ENCODE measurements around the gene CPS1.

Gene CPS1

DNA sequence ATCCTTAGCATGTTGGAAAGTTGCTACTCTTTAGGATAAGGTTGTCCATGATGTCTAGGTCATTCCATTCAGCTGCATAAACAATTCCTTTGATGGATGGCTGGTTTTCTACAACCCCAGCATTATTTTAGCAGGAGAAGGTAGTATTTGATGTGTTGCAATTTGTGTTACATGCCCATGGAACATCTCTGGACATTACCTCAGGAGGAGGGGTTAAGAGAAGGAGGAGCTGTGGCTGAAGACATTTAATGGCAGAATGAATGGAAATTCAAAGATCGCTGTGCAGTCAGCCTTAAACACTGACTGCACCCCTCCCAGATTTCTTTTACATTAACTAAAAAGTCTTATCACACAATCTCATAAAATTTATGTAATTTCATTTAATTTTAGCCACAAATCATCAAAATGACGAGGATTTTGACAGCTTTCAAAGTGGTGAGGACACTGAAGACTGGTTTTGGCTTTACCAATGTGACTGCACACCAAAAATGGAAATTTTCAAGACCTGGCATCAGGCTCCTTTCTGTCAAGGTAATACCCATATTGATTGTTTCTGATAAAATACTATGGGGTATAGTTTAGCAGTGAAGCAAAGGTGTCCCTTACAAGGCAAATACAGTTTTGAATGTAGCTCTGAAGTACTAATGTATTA is at the start of gene CPS1:
Gene CPS1 (plus strand): TSS at position 271 of the 652 bp plus-strand sequence. CDS start 135 bp downstream, at position 406.
- no peak within 1 kb of the TSS for H3K4me2 ChIP-seq
- 0 out of 2 replicates have a peak, but pooled peaks cover 4% of the 10 kb centered on the region for H3K4me1 ChIP-seq
- H3K36me3 ChIP-seq = no peaks in the 10 kb centered on the region
- H3K9me3 ChIP-seq = no peaks in the 10 kb centered on the region
- no peak within 1 kb of the TSS for H3K27ac ChIP-seq
- H4K20me1 ChIP-seq = no peaks in the 10 kb centered on the region
- no peak for TF ChIP-seq Cebpa-rat (IDR thresholded peaks at IDR 0.05)
- no peak within 1 kb of the TSS for H3K9ac ChIP-seq
- no peaks in the 10 kb centered on the region for H3K27me3 ChIP-seq
- no peak within 1 kb of the TSS for H3K4me3 ChIP-seq

DNA sequence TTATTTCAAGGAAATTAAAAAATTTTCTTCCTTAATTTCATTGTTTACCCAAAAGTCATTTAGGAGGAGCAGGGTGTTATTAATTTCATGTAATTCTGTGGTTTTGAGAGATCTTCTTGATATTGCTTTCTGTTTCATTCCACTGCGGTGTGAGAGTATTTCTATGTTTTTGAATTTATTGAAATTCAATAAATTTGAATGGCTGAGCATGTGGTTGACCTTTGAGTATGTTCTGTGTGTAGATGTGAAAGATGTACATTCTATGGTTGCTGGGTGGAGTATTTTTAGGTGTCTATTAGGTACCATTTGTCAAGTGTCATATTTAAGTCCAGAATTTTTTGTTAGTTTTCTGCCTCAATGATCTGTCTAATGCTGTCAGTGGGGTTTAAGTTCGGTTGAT is 40.5 kb upstream of the CPS1 start:
- no peaks in the 10 kb centered on the region for H3K27me3 ChIP-seq
- H3K4me1 ChIP-seq = no peaks in the 10 kb centered on the region
- H4K20me1 ChIP-seq = no peaks in the 10 kb centered on the region
- no peaks in the 10 kb centered on the region for H3K36me3 ChIP-seq
- H3K4me3 ChIP-seq = no peak overlapping the region
- no peak for TF ChIP-seq Cebpa-rat (IDR thresholded peaks at IDR 0.05)
- 0 out of 2 replicates have a peak, but pooled peaks cover 3% of the 10 kb centered on the region for H3K9me3 ChIP-seq
- no peak overlapping the region for H3K4me2 ChIP-seq
- no peak overlapping the region for H3K9ac ChIP-seq
- H3K27ac ChIP-seq = no peak overlapping the region

DNA sequence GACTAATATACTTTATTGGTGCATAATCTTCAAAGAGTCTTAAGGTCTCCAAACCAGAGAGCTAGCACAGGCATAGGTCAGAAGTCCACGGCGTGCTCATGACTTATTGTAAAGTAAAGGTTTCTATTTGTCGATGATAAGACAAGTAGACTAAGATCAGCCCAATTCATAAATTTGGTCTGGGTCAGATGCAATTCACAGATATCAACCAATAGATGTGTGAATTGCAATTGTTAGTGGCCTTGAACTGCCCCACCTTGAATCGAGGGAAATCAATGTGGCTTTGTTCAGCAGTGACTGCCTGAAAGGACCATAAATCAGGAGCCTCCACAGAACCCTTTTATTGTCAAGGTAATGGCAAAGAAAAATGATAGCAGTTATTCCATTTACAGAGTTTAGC is 39.1 kb upstream of the CPS1 start:
- Histone ChIP-seq H3K27me3 (no peaks in the 10 kb centered on the region), H3K4me2 (no peak overlapping the region), H3K4me3 (no peak overlapping the region), H3K27ac (no peak overlapping the region), H4K20me1 (no peaks in the 10 kb centered on the region), H3K9ac (no peak overlapping the region), H3K9me3 (0 out of 2 replicates have a peak, but pooled peaks cover 3% of the 10 kb centered on the region), H3K4me1 (no peaks in the 10 kb centered on the region), H3K36me3 (no peaks in the 10 kb centered on the region)
- no peak for TF ChIP-seq Cebpa-rat (IDR thresholded peaks at IDR 0.05)

DNA sequence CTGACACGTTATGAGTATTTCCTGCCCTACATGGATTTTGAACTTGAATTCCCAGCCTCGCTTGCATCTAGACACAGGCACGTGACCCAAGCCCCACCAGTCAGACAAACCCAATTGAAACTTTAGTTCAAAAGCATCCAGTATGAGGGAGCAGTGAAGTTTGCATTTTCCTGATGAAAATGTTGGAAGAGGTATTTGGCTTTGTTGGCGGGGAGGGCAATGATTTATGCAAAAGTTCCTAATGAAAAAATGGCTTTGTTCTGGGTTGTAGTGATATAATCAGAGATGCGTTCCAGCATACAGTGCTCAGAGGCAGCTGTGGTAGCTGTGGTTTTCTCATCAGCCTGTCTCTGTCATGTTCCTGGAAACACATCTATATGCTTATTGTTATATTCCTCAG is 36.8 kb upstream of the CPS1 start:
- H3K4me3 ChIP-seq = no peak overlapping the region
- no peak overlapping the region for H3K9ac ChIP-seq
- H3K4me1 ChIP-seq = no peaks in the 10 kb centered on the region
- no peaks in the 10 kb centered on the region for H3K36me3 ChIP-seq
- no peaks in the 10 kb centered on the region for H3K27me3 ChIP-seq
- no peak overlapping the region for H3K27ac ChIP-seq
- no peak for TF ChIP-seq Cebpa-rat (IDR thresholded peaks at IDR 0.05)
- H3K9me3 ChIP-seq = no peaks in the 10 kb centered on the region
- no peak overlapping the region for H3K4me2 ChIP-seq
- no peaks in the 10 kb centered on the region for H4K20me1 ChIP-seq

DNA sequence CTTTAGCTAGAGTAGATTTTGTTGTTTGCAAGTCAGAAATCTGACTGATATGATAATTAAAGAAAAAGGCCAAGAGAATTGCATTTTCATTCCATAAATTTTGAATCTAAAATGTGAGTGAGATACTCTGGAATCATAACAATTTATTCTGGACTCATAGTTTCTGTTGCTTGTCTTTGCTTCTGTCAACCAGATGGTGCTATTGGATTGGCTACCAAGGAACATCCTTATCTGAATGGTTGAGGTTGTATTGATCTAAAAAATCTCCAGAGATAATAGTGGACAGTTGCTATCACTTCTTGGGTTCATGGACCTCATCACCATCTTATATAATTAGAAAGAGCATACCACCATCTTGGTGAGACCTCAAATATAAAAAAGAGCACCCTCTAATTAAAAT is 34.0 kb upstream of the CPS1 start:
- Histone ChIP-seq H3K27me3 (no peaks in the 10 kb centered on the region), H3K4me3 (no peak overlapping the region)
- TF ChIP-seq Cebpa-rat (IDR thresholded peaks at IDR 0.05) = no peak

DNA sequence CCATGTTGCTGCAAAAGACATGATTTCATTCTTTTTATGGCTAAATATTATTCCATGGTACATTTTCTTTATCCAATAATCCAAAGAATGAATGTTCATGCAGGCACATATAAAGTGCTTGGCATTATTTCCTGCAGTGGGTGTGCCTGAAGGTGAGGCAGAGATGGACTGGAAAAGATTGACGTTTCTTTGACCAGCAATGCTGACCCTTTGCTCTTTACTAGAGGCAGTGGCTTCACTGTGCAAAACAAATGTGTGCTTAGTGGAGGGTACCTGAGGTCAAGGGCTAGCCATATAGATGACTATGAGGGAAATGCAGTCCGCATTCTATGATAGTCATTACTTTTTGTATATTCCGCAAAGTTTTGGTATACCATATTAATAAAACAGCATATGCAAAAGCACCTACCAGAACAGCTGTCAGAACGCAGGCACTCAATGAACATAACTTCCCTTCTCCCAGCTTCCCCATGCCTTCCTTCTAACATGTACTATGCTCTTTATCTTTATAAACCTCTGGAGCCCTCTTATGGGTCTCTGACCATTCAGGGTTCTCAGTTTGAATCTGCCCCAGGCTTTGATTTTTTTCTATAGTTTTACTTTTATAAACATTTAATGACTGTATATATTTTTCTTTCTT is 32.6 kb upstream of the CPS1 start:
- Histone ChIP-seq H3K4me2 (no peak overlapping the region), H3K4me3 (no peak overlapping the region), H3K27me3 (no peaks in the 10 kb centered on the region), H3K27ac (no peak overlapping the region), H3K9me3 (no peaks in the 10 kb centered on the region), H4K20me1 (no peaks in the 10 kb centered on the region), H3K4me1 (no peaks in the 10 kb centered on the region), H3K36me3 (no peaks in the 10 kb centered on the region), H3K9ac (no peak overlapping the region)
- no peak for TF ChIP-seq Cebpa-rat (IDR thresholded peaks at IDR 0.05)

More for the DNA sequence above, 34.0 kb upstream of the CPS1 start:
- Histone ChIP-seq H4K20me1 (no peaks in the 10 kb centered on the region), H3K27ac (no peak overlapping the region), H3K4me2 (no peak overlapping the region), H3K9ac (no peak overlapping the region), H3K36me3 (no peaks in the 10 kb centered on the region), H3K4me1 (no peaks in the 10 kb centered on the region), H3K9me3 (no peaks in the 10 kb centered on the region)

DNA sequence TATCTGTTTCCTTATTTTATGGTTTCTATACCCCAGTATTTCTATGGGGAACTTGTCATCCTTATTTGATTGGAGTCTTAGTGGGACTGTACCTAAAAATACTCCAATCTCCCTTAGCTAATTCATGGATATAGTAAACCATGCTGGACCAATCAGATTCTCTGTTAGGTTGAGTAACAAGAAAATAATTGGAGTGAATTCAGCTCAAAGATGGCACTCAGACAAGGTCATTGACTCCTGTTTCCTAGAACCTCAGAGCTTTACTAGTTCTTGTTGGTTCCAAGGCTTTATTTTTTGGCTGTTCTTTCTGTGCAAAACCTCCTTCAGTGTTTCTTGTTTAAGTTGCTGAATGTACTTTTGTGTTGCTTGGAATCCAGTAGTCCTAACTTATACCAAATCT is 31.9 kb upstream of the CPS1 start:
- H3K9ac ChIP-seq = no peak overlapping the region
- no peak for TF ChIP-seq Cebpa-rat (IDR thresholded peaks at IDR 0.05)
- H3K4me2 ChIP-seq = no peak overlapping the region
- H3K36me3 ChIP-seq = no peaks in the 10 kb centered on the region
- no peaks in the 10 kb centered on the region for H4K20me1 ChIP-seq
- no peaks in the 10 kb centered on the region for H3K4me1 ChIP-seq
- no peaks in the 10 kb centered on the region for H3K27me3 ChIP-seq
- H3K9me3 ChIP-seq = no peaks in the 10 kb centered on the region
- no peak overlapping the region for H3K27ac ChIP-seq
- no peak overlapping the region for H3K4me3 ChIP-seq

DNA sequence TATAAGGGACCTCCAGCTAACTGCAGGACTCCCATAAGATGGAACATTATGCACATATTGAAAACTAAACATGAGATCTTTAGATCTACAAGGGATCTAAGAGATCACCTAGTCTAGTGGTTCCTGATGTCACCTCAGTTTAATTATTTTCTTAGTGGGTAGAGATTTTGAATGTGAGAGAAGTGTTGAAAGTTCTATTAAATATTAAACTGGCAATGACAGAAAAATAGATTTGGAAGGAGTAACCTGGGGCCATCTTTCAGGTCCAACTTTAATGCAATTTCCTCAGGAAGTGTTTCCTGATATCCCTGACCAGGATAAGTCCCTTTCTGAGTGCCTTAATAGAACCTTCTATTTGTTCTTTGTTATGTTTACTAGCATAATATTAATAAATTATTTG is 29.1 kb upstream of the CPS1 start:
- Histone ChIP-seq H3K27me3 (no peaks in the 10 kb centered on the region), H3K4me1 (no peaks in the 10 kb centered on the region), H3K36me3 (no peaks in the 10 kb centered on the region), H4K20me1 (no peaks in the 10 kb centered on the region), H3K9ac (no peak overlapping the region), H3K9me3 (no peaks in the 10 kb centered on the region), H3K4me3 (no peak overlapping the region), H3K4me2 (no peak overlapping the region), H3K27ac (no peak overlapping the region)
- TF ChIP-seq Cebpa-rat (IDR thresholded peaks at IDR 0.05) = no peak

DNA sequence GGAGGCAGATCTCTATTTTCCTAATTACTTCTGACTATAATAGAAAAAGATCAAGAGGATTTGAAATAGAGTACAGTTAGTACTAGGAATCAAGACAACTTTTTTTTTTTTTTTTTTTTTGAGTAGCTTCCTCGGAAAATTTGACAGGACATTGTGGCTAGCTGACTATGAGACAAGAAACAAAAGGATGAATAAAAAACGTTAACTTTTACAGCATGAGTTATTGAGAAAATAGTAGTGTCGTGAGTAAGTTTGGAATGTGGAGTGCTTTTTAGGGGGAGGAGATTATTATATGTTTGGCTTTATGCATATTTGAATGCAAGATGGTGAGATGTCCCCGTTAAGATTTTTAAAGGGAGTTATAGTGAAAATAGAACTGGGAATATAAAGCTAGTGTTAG is 27.7 kb upstream of the CPS1 start:
- Histone ChIP-seq H3K9me3 (no peaks in the 10 kb centered on the region), H4K20me1 (no peaks in the 10 kb centered on the region), H3K4me1 (no peaks in the 10 kb centered on the region)

DNA sequence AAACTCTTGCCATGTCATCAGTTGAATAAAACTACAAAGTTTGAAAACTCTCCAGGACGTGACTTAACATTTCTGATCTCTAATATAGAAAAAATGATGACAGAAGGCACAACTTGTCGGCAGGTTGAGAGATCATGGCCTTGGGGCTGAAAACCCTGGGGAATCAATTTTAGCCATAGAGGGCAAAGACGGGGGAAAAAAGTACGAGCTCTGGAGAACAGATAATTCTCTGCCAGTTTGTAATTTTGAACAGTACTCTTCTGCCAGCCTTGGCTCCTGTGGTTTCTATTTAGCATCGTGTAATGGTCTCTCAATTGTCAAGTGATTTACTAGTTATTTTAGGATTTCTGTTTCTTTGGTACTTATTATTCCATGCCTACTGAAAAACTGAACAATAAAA is 25.3 kb upstream of the CPS1 start:
- H3K9ac ChIP-seq = no peak overlapping the region
- no peak overlapping the region for H3K27ac ChIP-seq
- no peaks in the 10 kb centered on the region for H3K9me3 ChIP-seq
- H3K4me3 ChIP-seq = no peak overlapping the region
- no peaks in the 10 kb centered on the region for H4K20me1 ChIP-seq
- no peak for TF ChIP-seq Cebpa-rat (IDR thresholded peaks at IDR 0.05)
- no peaks in the 10 kb centered on the region for H3K36me3 ChIP-seq
- H3K27me3 ChIP-seq = no peaks in the 10 kb centered on the region
- no peaks in the 10 kb centered on the region for H3K4me1 ChIP-seq
- H3K4me2 ChIP-seq = no peak overlapping the region

More for the DNA sequence above, 27.7 kb upstream of the CPS1 start:
- Histone ChIP-seq H3K9ac (no peak overlapping the region), H3K27ac (no peak overlapping the region), H3K4me2 (no peak overlapping the region), H3K36me3 (no peaks in the 10 kb centered on the region), H3K27me3 (no peaks in the 10 kb centered on the region), H3K4me3 (no peak overlapping the region)
- TF ChIP-seq Cebpa-rat (IDR thresholded peaks at IDR 0.05) = no peak
